GM12872 (cell line): ENCODE results near the gene NUDC.

Source experiments
- TF ChIP-seq, protein P1 (sequence below): IDR thresholded peaks from 3 replicates; pipeline ENCODE4 v1.5.1; 2011; ENCODE audit warnings: low read depth, mild to moderate bottlenecking, low read length, moderate library complexity; ENCODE audit not compliant: insufficient read depth

The NUDC gene

DNA sequence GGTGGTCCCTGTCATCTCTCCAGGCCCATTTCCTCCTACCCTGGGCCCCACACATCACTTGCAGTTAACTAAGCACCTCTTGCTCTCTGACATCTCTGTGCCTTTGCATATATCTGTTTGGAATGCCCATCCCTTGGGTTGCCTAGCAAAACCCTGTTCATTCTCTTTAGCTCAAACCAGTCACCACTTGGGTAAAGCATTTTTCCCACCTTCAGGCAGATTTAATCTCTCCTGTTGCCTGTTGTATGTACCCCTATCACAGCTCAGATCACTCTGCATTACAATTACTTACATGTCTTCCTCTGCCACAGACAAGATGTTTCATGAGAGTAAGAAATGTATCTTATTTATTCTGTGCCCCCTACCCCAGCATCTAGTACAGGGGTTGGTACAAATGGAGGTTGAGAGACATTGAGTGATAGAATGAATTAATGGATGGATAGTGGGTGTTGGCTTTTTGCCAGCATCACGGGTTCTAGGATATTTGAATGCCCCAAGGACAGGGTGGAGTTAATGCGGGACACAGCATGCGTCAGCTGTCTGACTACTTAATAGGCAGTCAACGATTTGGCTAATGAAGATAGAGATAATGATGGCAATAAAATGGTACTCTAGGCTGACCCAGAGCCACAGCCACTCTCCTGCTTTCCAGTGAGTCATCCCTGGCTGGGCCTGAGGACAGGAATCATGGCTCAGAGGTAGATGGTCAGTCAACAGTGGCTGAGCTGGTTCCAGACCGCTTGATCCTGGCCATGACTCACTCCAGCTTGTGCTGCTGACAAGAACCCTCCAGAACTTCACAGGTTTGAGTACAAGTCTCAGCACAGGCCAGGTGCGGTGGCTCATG is 14.2 kb upstream of the NUDC start:
- TF ChIP-seq, protein P1, sequence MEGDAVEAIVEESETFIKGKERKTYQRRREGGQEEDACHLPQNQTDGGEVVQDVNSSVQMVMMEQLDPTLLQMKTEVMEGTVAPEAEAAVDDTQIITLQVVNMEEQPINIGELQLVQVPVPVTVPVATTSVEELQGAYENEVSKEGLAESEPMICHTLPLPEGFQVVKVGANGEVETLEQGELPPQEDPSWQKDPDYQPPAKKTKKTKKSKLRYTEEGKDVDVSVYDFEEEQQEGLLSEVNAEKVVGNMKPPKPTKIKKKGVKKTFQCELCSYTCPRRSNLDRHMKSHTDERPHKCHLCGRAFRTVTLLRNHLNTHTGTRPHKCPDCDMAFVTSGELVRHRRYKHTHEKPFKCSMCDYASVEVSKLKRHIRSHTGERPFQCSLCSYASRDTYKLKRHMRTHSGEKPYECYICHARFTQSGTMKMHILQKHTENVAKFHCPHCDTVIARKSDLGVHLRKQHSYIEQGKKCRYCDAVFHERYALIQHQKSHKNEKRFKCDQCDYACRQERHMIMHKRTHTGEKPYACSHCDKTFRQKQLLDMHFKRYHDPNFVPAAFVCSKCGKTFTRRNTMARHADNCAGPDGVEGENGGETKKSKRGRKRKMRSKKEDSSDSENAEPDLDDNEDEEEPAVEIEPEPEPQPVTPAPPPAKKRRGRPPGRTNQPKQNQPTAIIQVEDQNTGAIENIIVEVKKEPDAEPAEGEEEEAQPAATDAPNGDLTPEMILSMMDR, result no peak

- TF ChIP-seq, protein P1, result no peak
These were observed 11.6 kb upstream of the NUDC start for GRCh38 chr1:26909951-26910342.

DNA sequence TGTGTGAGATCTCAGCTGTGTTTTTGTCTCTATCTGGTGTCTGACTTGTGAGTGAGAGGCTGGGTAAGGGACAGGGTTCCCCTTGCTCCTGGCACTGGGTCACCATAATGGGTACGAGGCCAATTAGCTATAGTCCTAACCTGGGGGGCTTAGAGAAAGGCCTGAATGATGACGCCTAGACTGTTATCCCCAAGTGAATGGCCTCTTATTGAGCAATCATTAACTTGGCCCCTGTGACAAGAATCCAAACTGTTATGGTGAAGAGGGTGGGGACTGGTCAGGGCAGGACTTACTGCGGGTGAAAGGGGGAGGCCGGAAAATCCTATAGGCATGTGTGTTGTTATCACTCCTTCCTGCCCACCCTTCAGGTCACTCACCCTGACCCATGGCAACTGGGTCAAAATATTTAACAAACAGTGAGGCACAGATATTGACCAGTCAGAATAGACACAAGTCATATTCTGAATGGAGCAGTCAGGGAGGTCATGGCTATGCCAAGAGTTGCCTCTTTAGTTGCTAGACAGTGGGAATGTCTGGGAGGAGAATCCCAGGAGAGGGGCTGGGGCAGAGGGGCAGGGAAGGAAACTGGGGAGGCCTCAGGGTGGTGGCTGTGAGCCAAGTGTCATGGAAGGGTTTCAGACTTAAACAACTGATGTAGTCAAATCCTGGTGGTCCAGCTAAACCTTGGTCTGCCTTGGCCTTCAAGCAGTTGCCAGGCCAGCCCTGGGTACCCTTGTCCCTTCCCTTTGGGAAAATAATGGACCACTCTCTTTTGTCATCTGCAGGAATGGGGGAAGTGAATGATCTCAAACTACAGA is 11.0 kb upstream of the NUDC start:
- TF ChIP-seq, protein P1, result no peak

DNA sequence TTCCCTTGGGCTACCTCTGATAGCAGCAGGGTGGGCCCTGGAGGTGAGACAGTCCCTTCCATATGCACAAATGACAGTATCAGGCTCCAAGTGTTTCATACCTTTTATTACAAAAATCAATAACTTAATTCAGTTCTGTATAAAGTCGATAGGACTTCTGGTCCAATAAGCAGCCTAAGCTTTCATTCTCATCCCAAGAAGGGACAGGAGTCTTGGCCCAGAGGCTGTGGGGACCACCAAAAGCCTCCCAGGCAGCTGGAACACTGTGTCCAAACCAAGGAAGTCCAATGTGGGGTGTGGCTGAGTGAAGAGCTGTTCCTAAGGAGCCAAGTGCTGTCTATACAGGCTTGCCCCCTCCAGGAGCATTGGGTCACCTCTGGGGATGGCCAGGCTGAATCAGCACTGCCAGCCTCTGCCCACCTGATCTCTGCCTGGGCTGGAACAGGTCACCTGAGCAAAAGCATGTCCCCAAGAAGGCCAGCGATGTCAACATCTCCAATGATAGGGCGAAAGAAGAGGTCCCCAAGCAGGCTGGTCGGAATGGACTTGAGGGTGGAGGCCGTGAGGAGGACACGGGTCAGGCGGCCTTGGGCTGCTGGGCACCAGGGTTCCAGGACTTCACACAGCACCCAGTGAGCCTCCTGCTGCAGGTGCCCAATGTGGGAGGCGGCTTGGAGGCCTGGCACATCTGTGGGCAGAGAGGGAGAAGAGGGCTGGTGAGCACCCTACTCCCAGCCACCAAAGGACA is 10.0 kb upstream of the NUDC start:
- TF ChIP-seq, protein P1, result no peak

GRCh38 chr1:26912147-26912490 is 9.4 kb upstream of the NUDC start:
- TF ChIP-seq, protein P1, result no peak

- TF ChIP-seq, protein P1, result no peak
These were observed 8.2 kb upstream of the NUDC start for GRCh38 chr1:26913389-26913753.
